Activated effector memory CD4-positive, alpha-beta T cell treated with Interleukin-2 at 50 U/mL for 16 hours (primary cell): Measurements from ENCODE around the gene TLR1.
"Not testable (repeated sequence)": the region's sequence is repeated elsewhere in the genome, so short reads cannot be mapped to it uniquely, and the experiment has no call there.

ENCODE experiments used
- DNase-seq: peaks from one replicate; pipeline ENCODE4 v3.0.0-alpha.2; 2020

TLR1 gene

GRCh38 chr4:38774181-38774955, 30.2 kb downstream of the TLR1 start:
- DNase-seq: no peak

- DNase-seq: not testable (repeated sequence)
Measured at GRCh38 chr4:38770281-38770680, 34.3 kb downstream of the TLR1 start.

DNA sequence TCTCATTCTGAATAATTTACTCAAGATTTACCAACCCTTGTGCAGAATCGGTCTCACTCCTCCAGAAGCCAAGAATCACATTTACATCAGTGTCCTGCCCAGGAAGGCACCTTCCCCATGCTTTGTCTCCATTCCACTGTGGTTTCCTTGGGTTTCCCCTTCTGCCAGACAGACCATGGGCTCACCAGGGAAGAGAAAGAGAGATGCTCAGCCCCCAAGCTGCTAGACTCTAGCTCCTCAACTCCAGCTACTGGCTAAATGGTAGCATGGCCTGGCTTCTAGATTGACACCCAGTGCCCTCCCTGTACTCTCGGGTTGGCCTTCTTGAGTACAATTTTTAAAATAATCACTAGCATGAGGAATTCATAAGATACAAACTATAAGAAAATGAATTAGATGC, 34.7 kb downstream of the TLR1 start:
- DNase-seq: no peak

GRCh38 chr4:38769441-38769840, 35.1 kb downstream of the TLR1 start:
- no peak for DNase-seq

- DNase-seq: no peak
Measured at GRCh38 chr4:38768968-38769394, 35.6 kb downstream of the TLR1 start.

DNA sequence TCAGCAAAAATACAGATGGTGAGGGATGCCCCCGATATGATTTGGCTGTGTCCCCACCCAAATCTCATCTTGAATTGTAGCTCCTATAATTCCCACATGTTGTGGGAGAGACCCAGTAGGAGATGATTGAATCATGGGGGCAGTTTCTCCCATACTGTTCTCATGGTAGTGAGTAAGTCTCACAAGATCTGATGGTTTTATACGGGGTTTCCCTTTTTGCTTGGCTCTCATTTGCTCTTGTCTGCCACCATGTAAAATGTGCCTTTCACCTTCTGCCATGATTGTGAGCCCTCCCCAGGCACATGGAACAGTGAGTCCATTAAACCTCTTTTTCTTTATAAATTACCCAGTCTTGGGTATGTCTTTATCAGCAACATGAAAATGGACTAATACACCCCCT, 37.7 kb downstream of the TLR1 start:
- not testable (repeated sequence) for DNase-seq

- no peak for DNase-seq
Measured at GRCh38 chr4:38765382-38765781, 39.2 kb downstream of the TLR1 start.

DNA sequence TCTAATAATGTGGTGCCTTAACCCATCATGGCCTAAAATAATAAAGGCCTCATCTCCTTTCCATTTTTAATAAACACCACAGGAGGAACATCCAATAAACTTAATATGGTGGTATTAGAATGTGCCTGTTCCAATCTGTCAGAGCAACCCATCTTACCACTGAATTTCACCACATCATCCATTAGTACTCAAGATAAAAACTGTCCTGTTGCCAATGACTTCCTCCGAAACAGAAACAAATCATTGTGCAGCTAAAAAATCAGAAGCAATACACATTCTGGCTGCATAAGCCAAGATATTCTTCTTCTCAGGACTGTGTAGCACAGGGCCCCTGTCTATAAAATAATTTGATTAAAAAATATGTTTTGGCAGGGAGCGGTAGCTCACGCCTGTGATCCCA, 40.3 kb downstream of the TLR1 start:
- DNase-seq: no peak

DNA sequence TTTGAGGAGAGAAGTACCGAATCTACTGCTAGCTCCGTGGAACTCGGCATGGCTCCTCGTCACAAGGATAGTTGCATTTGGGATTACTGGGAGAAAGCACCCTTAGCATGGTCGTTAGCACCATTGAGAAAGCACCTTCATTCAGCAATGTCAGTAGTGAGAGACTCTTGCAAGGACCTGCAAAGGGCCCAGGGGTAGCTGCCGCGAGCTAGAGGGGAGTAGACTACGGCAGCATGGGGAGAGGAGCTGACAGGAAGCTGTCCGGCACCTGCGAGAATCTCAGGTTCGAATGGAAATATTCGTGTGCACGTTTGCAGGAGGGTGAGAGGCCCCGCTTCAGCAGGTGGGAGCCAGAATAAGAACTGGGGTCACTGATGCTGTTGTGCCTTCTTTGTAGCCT, 42.0 kb downstream of the TLR1 start:
- no peak for DNase-seq

DNA sequence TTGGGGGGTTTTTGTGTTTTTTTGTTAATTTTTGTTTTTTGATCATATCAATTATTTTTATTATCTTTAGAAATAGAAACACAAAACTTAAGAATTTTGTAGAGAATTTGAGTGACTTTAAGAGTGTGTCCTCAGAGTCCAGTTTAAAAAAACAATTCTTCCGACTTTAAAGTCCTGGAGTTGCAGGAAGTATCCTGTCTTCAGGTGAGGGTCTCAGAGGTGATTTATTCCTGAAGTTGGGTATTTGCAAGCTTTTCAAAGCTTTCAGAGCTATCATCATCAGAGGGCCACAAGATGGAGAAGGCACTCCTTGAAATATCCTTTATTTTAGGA, 44.8 kb downstream of the TLR1 start:
- DNase-seq: no peak

GRCh38 chr4:38759113-38759789, 45.3 kb downstream of the TLR1 start:
- peak; percentile 43 for DNase-seq

DNA sequence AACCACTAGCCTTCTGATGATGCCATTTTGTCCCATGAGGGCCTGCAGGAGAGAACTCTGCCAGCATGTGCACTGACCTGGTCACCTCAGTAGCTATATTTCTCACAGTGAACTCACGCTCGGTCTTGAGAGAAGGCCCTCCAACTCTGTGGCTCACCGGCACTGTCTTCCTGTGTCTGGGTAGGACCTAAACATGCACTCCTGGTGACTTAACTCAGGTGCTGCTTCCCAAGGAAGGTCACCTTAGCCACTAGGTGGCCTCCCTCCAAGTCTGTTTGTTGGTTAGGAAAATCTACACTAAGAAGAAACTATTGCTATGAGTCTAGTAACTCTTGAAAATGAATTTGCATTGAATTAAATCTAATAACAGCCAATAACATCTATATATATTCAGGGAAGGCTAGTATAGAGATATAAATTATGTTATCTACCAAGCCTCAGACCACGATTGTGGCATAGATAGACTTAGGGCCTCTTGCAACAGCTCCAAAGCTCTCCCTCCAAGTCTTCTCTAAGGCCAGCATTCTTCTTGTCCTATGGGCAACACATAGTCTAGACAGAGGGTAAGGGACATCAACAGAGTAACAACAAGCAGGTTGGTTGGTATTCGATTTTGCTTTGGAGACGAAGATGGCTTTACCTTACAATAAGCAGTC, 46.5 kb downstream of the TLR1 start:
- no peak for DNase-seq

DNA sequence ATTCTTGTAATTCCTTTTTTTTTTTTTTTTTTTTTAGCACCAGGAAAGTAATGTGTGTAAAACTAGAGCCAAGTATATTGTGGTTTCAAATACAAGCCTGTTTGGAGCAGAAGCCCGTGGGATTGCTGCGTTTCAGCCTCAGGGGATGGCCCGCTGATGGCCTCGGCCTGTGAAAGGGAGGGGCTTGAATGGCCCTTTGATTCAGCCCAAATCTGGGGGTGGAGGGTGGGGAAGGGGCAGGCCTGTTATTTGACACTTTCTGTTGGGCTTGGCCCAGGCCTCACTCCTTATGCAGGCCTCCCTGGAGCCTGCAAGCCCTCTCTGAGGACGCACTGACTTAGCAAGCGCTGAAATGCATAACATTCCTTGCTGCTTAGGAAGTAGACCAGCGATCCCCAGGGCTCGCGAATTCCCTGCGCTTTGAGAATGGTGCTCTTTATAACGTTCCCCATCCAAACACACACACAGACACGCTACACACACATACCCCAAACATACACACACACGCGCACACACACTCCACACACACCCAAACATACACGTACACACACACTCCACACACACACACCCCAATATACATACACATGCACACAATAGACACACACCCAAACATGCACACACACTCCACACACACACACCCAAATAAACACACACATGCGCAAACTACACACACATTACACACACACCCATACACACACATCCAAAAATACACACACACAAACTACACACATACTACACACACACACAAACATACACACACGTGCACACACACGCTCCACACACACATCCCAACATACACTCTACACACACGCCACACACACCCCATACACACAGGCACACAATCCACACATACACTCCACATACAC, 51.4 kb downstream of the TLR1 start:
- DNase-seq: no peak

GRCh38 chr4:38752372-38752940, 52.1 kb downstream of the TLR1 start:
- no peak for DNase-seq

DNA sequence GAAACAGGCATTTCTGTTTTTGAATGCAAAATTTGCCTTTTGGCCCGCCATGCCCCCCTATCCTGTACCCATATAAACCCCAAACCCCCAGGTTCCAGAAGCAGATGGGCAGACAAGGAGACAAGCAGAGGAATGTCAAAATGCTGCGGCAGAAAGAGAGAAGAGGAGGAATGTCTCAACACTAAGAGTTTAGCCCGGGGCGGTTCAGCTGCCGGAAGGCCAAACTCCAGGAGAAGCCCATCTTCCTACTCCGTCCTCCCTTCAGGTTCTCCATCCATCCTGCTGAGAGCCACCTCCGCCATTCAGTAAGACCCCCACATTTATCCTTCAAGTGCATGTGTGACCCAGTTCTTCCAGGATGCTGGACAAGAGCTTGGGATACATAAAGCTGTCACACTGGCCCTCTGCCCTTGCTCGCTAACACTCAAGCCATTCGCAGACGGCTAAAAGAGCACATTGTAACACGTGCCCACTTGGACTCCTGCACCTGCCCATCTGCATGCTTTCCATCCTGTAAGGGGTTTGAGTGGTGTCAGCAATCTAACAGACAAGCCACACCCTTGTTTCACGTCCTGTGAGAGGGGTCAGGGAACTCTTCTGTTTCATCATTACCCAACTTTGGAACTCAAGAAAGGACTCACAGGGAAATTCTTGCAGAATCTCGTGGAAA, 53.1 kb downstream of the TLR1 start:
- no peak for DNase-seq

DNA sequence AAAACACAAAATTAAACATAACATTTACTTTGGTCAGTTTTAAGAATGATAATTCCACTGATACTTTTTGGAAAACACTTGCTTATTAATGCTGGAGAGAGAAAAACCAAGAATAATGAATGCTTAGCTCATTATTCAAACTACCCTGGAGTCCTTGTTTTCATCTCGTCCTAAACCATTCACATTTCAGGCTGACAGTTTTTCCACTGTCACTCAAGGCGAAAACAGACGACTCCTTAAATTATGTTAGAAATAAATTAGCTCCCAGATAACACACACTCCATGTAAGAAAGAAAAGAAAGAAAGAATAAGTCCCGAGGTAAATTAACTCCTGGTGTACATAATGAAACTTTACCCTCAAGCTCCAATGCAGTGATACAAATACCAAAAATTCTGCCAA, 55.3 kb downstream of the TLR1 start:
- no peak for DNase-seq

DNA sequence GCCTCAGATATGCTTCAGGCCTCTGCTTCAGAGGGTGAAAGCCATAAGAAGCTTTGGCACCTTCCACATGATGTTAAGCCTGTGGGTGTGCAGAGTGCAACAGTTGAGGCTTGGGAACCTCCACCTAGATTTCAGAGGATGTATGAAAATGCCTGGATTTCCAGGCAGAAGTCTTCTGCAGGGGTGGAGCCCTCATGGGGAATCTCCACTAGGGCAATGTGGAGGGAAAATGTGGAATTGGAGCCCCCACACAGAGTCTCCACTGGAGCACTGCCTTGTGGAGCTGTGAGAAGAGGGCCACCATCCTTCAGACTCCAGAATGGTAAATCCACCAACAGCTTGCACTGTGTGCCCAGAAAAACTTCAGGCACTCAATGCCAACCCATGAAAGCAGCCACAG, 57.0 kb downstream of the TLR1 start:
- DNase-seq: no peak
